ENCODE data around the gene SH3BP4.

DNA sequence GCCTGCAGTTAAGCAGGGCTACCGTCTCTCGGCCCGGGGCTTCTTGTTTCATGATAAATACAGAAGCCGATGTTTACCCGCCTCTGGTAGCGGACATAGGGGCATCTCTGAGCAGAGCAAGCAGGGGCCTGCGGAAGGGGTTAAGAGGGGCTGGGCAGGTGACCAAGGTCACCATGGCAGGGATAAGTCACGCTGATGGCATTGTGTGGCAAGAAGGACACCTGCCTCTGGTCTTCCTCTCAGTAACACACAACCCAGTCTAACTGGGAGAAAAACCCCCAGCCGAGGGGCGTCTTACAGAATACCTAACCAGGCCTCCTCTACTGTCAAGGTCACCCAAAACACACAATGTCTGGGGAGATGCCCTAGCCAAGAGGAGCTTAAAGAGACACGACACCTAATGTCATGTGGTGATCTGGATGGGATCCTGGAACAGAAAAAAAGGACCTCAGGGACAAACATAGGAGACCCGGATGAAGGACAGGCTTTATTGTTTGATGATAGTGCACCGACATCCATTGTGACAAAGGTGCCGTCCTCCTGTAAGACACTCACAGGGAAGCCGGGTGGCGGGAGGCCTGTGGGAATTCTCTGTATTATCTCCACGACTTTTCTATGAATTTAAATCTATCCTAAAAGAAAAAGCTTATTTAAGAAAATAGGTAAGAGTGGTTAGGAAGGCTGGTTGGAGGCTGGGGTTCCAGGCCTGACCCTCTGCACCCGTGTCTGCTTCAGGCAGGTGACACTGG, 24.8 kb downstream of the SH3BP4 start:
- TF ChIP-seq CTCF (conservative IDR thresholded peaks at IDR 0.05; ENCODE audit: low read length) (no peak), EZH2phosphoT487 (IDR thresholded peaks at IDR 0.05; ENCODE audit: borderline replicate concordance, low read depth, low read length) (no peak)
